ENCODE measurements around the gene RLN3. TPM values are rescaled to one million over a fixed set of nuclear protein-coding genes. Genes with fewer than 3 reads are reported as not detected.
"Not testable (repeated sequence)": the region's sequence is repeated elsewhere in the genome, so short reads cannot be mapped to it uniquely, and the experiment has no call there.

RLN3 gene
- total RNA-seq, 1 donor from 2014 or later: not detected

DNA sequence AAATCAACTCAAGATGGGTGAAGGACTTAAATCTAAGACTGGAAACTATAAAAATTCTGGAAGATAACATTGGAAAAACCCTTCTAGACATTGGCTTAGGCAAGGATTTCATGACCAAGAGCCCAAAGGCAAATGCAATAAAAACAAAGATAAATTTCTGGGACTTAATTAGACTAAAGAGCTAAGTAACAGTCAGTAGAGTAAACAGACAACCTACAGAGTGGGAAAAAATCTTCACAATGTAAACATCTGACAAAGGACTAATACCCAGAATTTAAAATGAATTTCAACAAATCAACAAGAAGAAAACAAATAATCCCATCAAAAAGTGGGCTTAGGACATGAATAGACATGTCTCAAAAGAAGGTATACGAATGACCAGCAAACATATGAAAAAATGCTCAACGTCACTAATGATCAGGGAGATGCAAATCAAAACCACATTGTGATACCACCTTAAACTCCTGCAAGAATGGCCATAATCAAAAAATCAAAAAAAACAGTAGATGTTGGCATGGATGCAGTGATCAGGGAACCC, 15.5 kb upstream of the RLN3 start:
- intact Hi-C loops (cut with DNase I): no loop called here
- DNase-seq (ENCODE audit: low spot score) (no peak), ATAC-seq (no peak)

DNA sequence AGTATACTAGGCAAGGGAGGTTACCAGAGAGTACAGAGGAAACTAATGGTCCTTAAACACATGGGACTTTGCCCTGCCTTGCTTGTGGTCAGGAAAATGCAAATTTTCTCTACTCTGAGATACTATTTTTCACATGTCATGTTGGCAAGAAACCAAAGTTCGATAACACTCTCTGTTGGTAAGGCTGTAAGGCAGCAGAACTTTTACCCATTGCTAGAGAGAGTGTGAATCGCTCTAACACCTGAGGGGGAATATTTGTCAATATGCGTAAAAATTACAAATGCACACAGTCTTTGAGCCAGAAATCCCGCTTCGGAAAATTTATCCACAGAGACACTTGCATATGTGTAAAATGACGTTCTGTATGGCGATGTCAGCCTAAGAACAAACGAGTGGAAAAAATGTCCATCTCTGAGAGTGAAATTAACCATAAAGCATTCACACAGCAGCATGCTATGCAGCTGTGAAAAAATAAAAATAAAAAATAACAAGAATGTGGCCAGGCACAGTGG, 12.4 kb upstream of the RLN3 start:
- ATAC-seq (no peak), DNase-seq (ENCODE audit: low spot score) (no peak)
- intact Hi-C loops (cut with DNase I): no loop called here

DNA sequence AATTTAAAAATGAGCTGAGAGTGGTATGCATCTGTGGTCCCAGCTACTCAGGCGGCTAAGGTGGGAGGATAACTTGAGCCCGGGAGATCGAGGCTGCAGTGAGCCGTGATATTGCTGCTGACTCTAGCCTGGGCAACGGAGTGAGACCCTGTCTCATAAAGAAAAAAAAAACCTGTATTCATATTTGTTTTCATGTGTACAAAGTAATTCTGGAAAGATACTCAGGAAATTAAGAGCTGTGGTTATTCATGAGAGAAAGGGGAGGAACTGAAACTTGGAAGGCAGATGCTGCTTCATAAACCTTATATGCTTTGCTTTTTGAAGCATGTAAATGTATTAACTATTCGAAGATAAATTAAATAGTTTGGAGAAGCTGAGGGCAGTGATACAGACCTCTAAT, 8.8 kb upstream of the RLN3 start:
- no peak for DNase-seq (ENCODE audit: low spot score)
- no peak for ATAC-seq
- intact Hi-C loops (cut with DNase I): no loop called here

DNA sequence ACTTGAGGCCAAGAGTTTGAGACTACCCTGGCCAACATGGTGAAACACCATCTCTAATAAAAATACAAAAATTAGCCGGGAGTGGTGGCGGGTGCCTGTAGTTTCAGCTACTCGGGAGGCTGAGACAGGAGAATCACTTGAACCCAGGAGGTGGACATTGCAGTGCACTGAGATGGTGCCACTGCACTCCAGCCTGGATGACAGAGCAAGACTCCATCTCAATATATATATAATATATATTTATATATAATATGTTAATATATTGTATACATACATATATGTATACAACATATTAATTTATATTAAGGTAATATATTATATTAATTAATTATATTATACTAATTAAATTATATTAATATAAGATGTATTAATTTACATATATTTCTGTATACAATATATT, 8.2 kb upstream of the RLN3 start:
- DNase-seq (ENCODE audit: low spot score); intact Hi-C loops (cut with DNase I); ATAC-seq: not testable (repeated sequence)

DNA sequence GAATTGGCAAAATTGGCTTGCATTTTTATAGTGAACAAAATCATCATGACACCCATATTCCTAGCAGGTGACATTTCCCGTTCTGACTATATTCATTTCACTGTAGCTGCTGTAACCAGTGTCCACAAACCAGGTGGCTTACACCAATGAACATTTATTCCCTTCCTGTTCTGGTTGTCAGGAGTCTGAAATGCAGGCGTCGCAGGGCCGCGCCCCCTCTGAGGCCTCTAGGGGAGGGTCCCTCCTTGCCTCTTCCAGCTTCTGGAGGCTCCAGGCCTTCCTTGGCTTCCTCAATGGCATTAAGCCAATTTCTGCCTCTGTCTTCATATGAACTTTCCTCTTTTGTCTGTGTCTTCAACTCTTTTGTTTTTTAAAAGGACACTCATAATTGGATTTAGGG, 6.5 kb upstream of the RLN3 start:
- intact Hi-C loops (cut with DNase I): no loop called here
- ATAC-seq (peak; percentile 33), DNase-seq (ENCODE audit: low spot score) (no peak)

DNA sequence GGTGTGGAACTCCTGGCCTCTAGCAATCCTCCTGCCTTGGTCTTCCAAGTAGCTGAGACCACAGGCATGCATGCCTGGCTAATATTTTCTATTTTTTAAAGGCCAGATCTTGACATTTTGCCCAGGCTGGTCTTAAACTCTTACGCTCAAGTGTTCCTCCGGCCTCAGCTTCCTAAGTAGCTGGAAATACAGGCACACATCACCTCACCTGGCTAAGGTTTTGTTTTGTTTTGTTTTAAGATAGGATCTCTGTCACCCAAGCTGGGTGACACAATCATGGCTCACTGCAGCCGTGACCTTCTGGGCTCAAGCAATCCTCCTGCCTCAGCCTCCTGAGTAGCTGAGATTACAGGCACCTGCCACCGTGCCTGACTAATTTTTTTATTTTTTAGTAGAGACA, 5.5 kb upstream of the RLN3 start:
- intact Hi-C loops (cut with DNase I): no loop called here
- ATAC-seq: no peak

DNA sequence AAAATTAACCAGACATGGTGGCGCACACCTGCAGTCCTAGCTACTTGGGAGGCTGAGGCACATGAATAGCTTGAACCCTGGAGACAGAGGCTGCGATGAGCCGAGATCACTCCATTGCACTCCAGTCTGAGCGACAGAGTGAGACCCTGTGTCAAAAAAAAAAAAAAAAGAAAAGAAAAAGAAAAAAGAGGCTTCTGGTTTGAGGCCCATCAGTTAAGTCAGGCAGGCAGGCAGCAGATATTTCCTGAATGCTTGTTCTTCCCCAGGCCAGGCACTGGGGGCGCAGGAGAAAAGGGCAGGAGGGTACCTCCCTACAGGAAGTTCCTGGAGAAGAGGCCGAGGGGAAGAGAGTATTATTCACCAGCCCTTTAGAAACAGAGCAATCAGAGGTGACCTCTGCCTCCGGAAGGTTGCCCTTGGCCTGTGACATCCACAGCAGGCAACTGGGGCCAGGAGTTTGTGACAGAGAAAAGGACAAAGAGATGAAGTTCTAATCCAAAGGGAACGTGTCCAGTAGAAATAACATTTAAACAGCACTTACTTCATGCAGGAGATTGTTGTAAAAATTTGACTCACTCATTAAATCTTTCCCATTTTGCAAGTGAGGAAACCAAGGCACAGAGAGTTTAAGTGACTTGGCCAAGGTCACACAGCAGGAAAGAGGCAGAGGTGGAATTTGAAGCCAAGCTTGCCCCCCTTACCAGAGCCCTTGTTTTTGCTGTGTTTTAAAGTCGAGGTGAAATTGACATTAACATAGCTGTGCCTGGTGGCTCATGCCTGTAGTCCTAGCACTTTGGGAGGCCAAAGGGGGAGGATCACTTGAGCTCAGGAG, 4.3 kb upstream of the RLN3 start:
- DNase-seq (ENCODE audit: low spot score) (no peak), ATAC-seq (peak; percentile 60)
- intact Hi-C loops (cut with DNase I): no loop called here

More for the DNA sequence above, 5.5 kb upstream of the RLN3 start:
- DNase-seq (ENCODE audit: low spot score): no peak

DNA sequence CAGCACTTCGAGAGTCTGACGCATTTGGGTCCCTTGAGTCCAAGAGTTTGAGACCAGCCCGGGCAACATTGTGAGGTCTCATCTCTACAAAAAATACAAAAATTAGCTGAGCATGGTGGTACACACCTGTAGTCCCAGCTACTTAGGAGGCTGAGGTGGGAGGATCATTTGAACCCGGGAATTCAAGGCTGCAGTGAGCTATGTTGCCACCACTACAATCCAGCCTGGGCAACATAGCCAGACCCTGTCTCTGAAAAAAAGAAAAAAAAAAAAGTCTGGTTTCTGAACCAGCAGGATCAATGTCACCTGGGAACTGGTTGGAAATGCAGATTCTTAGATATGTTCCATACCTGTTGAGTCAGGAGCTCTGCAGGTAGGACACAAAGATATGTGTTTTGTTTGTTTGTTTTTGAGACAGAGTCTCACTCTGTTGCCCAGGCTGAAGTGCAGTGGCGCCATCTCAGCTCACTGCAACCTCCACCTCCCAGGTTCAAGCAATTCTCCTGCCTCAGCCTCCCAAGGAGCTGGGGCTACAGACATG, 1.2 kb upstream of the RLN3 start:
- ATAC-seq; intact Hi-C loops (cut with DNase I); DNase-seq (ENCODE audit: low spot score): not testable (repeated sequence)

DNA sequence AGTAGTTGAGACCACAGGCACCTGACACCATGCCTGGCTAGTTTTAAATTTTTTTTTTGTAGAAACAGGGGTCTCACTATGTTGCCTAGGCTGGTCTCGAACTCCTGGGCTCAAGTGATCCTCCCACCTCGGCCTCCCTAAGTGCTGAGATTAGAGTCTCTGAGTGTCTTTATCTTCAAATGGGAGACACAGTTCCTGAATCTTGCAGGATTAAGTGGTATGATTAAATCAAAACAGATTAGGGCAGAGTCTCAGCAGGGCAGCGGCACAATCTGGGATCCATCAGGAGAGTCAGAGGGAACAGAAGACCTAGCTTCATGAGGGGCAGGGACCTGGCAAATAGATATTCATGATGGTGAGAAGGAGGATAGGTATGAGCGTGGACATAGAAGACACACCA, 953 bp downstream of the RLN3 start:
- ATAC-seq: no peak
- no peak for DNase-seq (ENCODE audit: low spot score)
- intact Hi-C loops (cut with DNase I): no loop called here

DNA sequence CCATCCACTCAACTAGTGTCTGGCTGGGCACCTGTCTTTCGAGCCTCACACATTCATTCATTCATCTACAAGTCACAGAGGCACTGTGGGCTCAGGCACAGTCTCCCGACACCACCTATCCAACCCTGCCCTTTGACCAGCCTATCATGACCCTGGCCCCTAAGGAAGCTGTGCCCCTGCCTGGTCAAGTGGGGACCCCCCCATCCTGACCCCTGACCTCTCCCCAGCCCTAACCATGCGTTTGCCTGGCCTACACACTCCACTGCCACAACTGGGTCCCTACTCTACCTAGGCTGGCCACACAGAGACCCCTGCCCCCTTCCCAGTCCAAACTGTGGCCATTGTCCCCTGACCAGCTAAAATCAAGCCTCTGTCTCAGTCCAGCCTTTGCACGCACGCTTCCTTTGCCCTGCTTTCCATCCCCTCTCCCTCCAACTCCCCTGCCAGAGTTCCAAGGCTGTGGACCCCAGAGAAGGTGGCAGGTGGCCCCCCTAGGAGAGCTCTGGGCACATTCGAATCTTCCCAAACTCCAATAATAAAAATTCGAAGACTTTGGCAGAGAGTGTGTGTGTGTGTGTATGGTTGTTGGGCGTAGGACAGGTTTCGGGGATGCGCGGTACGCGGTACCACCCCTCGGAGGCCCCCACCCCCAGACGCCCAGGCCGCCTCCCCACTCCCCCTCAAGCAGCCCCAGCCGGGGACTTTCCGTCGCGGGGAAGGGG, 3.2 kb downstream of the RLN3 start:
- peak; percentile 13 for ATAC-seq
- intact Hi-C loops (cut with DNase I): no loop called here

DNA sequence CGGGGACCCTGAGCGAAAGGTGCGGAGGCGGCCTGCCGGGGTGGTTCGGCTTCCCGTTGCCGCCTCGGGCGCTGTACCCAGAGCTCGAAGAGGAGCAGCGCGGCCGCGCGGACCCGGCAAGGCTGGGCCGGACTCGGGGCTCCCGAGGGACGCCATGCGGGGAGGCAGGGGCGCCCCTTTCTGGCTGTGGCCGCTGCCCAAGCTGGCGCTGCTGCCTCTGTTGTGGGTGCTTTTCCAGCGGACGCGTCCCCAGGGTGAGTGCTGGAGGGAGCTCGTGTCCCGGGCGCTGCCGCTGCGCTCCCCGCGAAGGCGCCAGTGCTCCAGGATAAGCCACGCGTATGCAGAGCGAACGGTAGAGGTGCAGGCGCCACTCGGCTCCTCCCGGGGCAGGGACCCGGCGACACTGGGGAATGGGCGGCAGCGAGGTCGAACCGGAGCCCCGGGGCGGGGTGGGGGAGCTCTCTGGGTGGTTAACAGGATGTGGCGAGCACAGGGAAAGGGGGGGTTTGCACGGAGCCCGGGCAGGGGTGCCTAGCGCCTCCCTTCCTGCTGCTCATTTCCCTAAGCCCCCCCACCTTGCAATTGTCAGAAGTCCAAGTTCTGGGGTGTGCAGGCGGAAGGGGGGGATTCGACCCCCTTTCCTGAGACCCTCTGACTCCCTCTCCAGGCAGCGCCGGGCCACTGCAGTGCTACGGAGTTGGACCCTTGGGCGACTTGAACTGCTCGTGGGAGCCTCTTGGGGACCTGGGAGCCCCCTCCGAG, 4.0 kb downstream of the RLN3 start, which contains the start of gene IL27RA:
TSS of gene IL27RA (plus strand) at position 44 of the 762 bp plus-strand sequence. CDS start at position 155, 111 bp downstream.
- peak; percentile 70 for DNase-seq (ENCODE audit: low spot score)
- intact Hi-C loops (cut with DNase I): no loop called here

More for the DNA sequence above, 3.2 kb downstream of the RLN3 start:
- DNase-seq (ENCODE audit: low spot score): no peak

DNA sequence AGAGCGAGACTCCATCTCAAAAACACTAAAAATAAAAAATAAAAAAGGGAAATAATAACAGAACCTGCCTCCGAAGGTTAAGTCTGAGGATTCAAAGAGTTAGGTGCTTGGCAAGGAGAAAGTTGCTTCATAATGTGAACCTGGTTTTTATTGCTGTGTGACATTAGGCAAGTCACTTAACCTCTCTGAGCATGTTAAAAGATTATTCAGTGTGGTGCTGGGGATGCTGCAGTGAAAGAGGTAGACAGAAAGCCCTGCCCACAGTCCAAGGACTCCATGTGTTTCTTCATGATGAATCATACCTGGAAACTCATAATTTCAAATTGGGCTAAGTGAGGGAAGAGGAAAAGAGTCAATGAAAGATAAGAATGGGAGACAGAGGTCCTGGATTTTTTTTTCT, 6.0 kb downstream of the RLN3 start:
- DNase-seq (ENCODE audit: low spot score) (no peak), ATAC-seq (no peak)
- intact Hi-C loops (cut with DNase I): no loop called here

More for the DNA sequence above, 4.0 kb downstream of the RLN3 start, which contains the start of gene IL27RA:
- ATAC-seq: peak; percentile 86

DNA sequence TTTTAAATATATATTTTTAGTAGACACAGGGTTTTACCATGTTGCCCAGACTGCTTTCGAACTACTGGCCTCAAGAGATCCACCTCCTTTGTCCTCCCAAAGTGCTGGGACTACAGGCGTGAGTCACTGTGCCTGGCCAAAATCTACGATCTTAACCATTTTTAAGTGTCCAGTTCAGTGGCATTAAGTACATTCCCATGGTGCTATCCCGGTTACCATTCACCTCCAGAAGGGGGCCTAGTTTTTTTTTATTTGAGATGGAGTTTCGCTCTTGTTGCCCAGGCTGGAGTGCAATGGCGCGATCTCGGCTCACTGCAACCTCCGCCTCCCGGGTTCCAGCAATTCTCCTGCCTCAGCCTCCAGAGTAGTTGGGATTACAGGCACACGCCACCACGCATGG, 7.2 kb downstream of the RLN3 start:
- ATAC-seq; intact Hi-C loops (cut with DNase I); DNase-seq (ENCODE audit: low spot score): not testable (repeated sequence)

DNA sequence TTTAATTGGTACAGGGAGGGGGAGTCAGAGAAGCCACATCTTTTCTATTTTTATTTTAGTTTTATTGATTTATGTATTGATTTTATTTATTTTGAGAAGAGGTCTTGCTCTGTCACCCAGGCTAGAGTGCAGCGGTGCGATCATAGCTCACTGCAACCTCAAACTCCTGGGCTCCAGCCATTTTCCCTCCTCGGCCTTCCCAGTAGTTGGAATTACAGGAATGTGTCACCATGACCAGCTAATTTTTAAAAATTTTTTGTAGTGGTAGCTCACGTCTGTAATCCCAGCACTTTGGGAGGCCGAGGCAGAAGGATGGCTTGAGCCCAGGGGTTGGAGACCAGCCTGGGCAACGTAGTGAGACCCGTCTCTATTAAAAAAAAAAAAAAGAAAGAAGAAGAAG, 7.8 kb downstream of the RLN3 start:
- intact Hi-C loops (cut with DNase I): no loop called here
- DNase-seq (ENCODE audit: low spot score) (no peak), ATAC-seq (no peak)

DNA sequence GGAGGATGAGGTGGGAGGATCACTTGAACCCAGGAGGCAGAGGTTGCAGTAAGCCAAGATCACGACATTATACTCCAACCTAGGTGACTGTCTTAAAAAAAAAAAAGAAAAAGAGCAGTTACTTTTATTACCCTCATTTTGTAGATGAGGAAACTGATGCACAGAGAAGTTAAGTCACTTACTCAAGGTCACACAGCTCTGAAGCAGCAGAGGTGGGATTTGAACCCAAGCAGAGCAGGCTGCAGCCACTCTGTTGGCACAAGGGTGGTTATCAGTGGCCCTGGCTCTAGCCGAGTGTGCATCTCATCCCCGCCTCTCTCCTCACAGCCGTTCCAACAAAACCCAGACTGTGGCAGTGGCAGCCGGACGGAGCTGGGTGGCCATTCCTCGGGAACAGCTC, 11.2 kb downstream of the RLN3 start:
- intact Hi-C loops (cut with DNase I): no loop called here
- no peak for ATAC-seq
- no peak for DNase-seq (ENCODE audit: low spot score)

DNA sequence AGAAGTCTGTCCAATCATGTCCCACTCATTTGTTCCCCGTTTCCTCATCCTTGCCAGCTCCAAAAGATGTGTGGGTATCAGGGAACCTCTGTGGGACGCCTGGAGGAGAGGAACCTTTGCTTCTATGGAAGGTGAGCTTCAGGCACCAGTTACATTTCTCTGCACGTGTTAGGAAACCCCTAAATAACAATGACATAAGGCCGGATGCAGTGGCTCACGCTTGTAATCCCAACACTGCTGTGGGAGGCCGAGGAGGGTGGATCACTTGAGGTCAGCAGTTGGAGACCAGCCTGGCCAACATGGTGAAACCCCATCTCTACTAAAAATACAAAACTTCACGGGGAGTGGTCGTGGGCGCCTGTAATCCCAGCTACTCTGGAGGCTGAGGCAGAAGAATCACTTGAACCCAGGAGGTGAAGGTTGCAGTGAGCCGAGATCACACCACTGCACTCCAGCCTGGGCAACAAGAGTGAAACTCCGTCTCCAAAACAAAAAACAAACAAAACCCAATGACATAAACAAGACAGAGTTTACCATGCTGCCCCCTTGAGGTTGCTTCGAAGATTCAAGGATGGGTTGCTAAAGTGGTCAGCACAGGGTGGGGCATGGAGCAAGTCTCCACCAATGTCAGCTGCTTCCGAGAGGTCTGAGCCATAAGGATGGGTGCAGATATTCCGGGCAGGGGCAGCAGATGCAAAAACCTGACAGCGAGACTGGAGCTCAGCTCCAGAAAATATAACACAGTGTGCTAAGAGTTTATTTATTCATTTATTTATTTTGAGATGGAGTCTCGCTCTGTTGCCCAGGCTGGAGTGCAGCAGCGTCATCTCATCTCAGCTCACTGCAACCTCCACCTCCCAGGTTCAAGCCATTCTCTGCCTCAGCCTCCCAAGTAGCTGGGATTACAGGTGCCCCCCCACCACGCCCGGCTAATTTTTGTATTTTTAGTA, 15.0 kb downstream of the RLN3 start:
- intact Hi-C loops (cut with DNase I): not testable (repeated sequence)
- DNase-seq (ENCODE audit: low spot score) (peak; percentile 63), ATAC-seq (peak; percentile 82)

DNA sequence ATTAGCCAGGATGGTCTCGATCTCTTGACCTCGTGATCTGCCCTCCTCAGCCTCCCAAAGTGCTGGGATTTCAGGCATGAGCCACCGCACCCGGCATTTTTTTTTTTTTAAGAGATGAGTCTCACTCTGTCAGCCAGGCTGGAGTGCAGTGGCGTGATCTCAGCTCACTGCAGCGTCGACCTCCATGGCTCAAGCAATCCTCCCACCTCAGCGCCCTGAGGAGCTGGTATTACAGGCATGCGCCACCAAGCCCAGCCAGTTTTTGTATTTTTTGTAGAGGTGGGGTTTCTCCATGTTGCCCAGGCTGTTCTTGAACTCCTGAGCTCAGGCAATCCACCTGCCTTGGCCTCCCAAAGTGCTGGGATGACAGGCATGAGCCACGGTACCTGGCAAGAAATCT, 19.9 kb downstream of the RLN3 start:
- DNase-seq (ENCODE audit: low spot score); intact Hi-C loops (cut with DNase I); ATAC-seq: not testable (repeated sequence)

All from sciatic nerve (tissue), 2 donors.